Effector memory CD4-positive, alpha-beta T cell (primary cell): ENCODE data around the gene FOXO6.

Experiments
- DNase-seq, 3 donors: peaks; one replicate each; pipeline ENCODE4 v3.0.0-alpha.2; 2020
- H3K27ac ChIP-seq: 2 replicates; pipeline ENCODE4 v1.7.0; 2013; ENCODE audit warnings: mild to moderate bottlenecking, low read length, moderate library complexity; ENCODE audit not compliant: insufficient read depth, poor library complexity, severe bottlenecking
- H3K27me3 ChIP-seq: replicated peaks from 2 replicates; pipeline ENCODE4 v1.7.0; 2013; ENCODE audit warnings: mild to moderate bottlenecking, low read length; ENCODE audit not compliant: insufficient read depth, control insufficient read depth, poor library complexity, severe bottlenecking
- H3K36me3 ChIP-seq: 2 replicates; pipeline ENCODE4 v1.7.0; 2013; ENCODE audit warnings: mild to moderate bottlenecking, low read length, moderate library complexity; ENCODE audit not compliant: control insufficient read depth, insufficient read depth
- H3K4me1 ChIP-seq: 2 replicates; pipeline ENCODE4 v1.7.0; 2013; ENCODE audit warnings: low read length, mild to moderate bottlenecking; ENCODE audit not compliant: control insufficient read depth, insufficient read depth, poor library complexity, severe bottlenecking
- H3K4me3 ChIP-seq: 2 replicates; pipeline ENCODE4 v1.7.0; 2013; ENCODE audit warnings: low read length, low read depth, mild to moderate bottlenecking; ENCODE audit not compliant: insufficient read depth, poor library complexity, severe bottlenecking
- H3K9me3 ChIP-seq: 2 replicates; pipeline ENCODE4 v1.7.0; 2013; ENCODE audit warnings: mild to moderate bottlenecking, low read length, moderate library complexity; ENCODE audit not compliant: control insufficient read depth

FOXO6 gene

GRCh38 chr1:41404308-41404761 lies 43.1 kb downstream of the FOXO6 start:
- no peak overlapping the region for H3K27ac ChIP-seq
- DNase-seq, result no peak
- no peak overlapping the region for H3K4me3 ChIP-seq
- no peaks in the 10 kb centered on the region for H3K27me3 ChIP-seq
- H3K36me3 ChIP-seq, result no peaks in the 10 kb centered on the region
- no peaks in the 10 kb centered on the region for H3K4me1 ChIP-seq
- H3K9me3 ChIP-seq, result no peaks in the 10 kb centered on the region

GRCh38 chr1:41407664-41408252 lies 46.5 kb downstream of the FOXO6 start:
- H3K27me3 ChIP-seq, result no peaks in the 10 kb centered on the region
- H3K4me1 ChIP-seq, result no peaks in the 10 kb centered on the region
- H3K9me3 ChIP-seq, result no peaks in the 10 kb centered on the region
- no peak overlapping the region for H3K27ac ChIP-seq
- no peak overlapping the region for H3K4me3 ChIP-seq
- no peaks in the 10 kb centered on the region for H3K36me3 ChIP-seq
- DNase-seq, result no peak

- Histone ChIP-seq H3K4me1 (no peaks in the 10 kb centered on the region), H3K36me3 (no peaks in the 10 kb centered on the region), H3K27ac (no peak overlapping the region), H3K4me3 (no peak overlapping the region), H3K27me3 (no peaks in the 10 kb centered on the region), H3K9me3 (no peaks in the 10 kb centered on the region)
- DNase-seq, result no peak
These were observed 47.5 kb downstream of the FOXO6 start for GRCh38 chr1:41408691-41409090.

GRCh38 chr1:41409825-41410224 lies 48.6 kb downstream of the FOXO6 start:
- H3K4me3 ChIP-seq, result no peak overlapping the region
- no peaks in the 10 kb centered on the region for H3K4me1 ChIP-seq
- no peaks in the 10 kb centered on the region for H3K27me3 ChIP-seq
- no peaks in the 10 kb centered on the region for H3K9me3 ChIP-seq
- no peaks in the 10 kb centered on the region for H3K36me3 ChIP-seq
- no peak for DNase-seq
- no peak overlapping the region for H3K27ac ChIP-seq

- no peaks in the 10 kb centered on the region for H3K4me1 ChIP-seq
- H3K9me3 ChIP-seq, result no peaks in the 10 kb centered on the region
- H3K4me3 ChIP-seq, result no peak overlapping the region
These were observed 49.2 kb downstream of the FOXO6 start for GRCh38 chr1:41410462-41410861.

GRCh38 chr1:41411229-41411628 lies 50.0 kb downstream of the FOXO6 start:
- Histone ChIP-seq H3K4me1 (no peaks in the 10 kb centered on the region), H3K36me3 (no peaks in the 10 kb centered on the region), H3K27me3 (no peaks in the 10 kb centered on the region), H3K9me3 (no peaks in the 10 kb centered on the region), H3K4me3 (no peak overlapping the region), H3K27ac (no peak overlapping the region)
- DNase-seq, result no peak

More at GRCh38 chr1:41410462-41410861, 49.2 kb downstream of the FOXO6 start:
- no peak for DNase-seq
- H3K36me3 ChIP-seq, result no peaks in the 10 kb centered on the region
- no peak overlapping the region for H3K27ac ChIP-seq
- no peaks in the 10 kb centered on the region for H3K27me3 ChIP-seq

- H3K27me3 ChIP-seq, result no peaks in the 10 kb centered on the region
- no peaks in the 10 kb centered on the region for H3K4me1 ChIP-seq
These were observed 51.5 kb downstream of the FOXO6 start for GRCh38 chr1:41412748-41413147.

GRCh38 chr1:41413748-41414281 lies 52.6 kb downstream of the FOXO6 start:
- Histone ChIP-seq H3K27ac (no peak overlapping the region), H3K9me3 (no peaks in the 10 kb centered on the region), H3K36me3 (no peaks in the 10 kb centered on the region), H3K4me1 (no peaks in the 10 kb centered on the region), H3K27me3 (no peaks in the 10 kb centered on the region), H3K4me3 (no peak overlapping the region)
- DNase-seq, result no peak

More at GRCh38 chr1:41412748-41413147, 51.5 kb downstream of the FOXO6 start:
- no peaks in the 10 kb centered on the region for H3K36me3 ChIP-seq
- no peak overlapping the region for H3K27ac ChIP-seq
- H3K9me3 ChIP-seq, result no peaks in the 10 kb centered on the region
- no peak overlapping the region for H3K4me3 ChIP-seq
- DNase-seq, result no peak

- no peaks in the 10 kb centered on the region for H3K27me3 ChIP-seq
- H3K36me3 ChIP-seq, result no peaks in the 10 kb centered on the region
- H3K27ac ChIP-seq, result no peak overlapping the region
- DNase-seq, result no peak
- no peaks in the 10 kb centered on the region for H3K9me3 ChIP-seq
- H3K4me1 ChIP-seq, result no peaks in the 10 kb centered on the region
- no peak overlapping the region for H3K4me3 ChIP-seq
These were observed 53.1 kb downstream of the FOXO6 start for GRCh38 chr1:41414296-41414695.

GRCh38 chr1:41414716-41415306 lies 53.6 kb downstream of the FOXO6 start:
- no peaks in the 10 kb centered on the region for H3K4me1 ChIP-seq
- H3K4me3 ChIP-seq, result no peak overlapping the region
- no peaks in the 10 kb centered on the region for H3K9me3 ChIP-seq
- DNase-seq, result no peak
- H3K27ac ChIP-seq, result no peak overlapping the region
- no peaks in the 10 kb centered on the region for H3K36me3 ChIP-seq
- no peaks in the 10 kb centered on the region for H3K27me3 ChIP-seq
